ENCODE measurements around the gene SOX5.
"Not testable (repeated sequence)": the region's sequence is repeated elsewhere in the genome, so short reads cannot be mapped to it uniquely, and the experiment has no call there.

The SOX5 gene

GRCh38 chr12:23555825-23556207 is 393.7 kb downstream of the SOX5 start:
- H3K4me3 ChIP-seq (ENCODE audit: low read depth, low read length): no peak overlapping the region

GRCh38 chr12:23555180-23555824 is 394.2 kb downstream of the SOX5 start:
- no peak overlapping the region for H3K4me3 ChIP-seq (ENCODE audit: low read depth, low read length)

- H3K4me3 ChIP-seq (ENCODE audit: low read depth, low read length): no peak overlapping the region
Observed at GRCh38 chr12:23552417-23552816, 397.1 kb downstream of the SOX5 start.

GRCh38 chr12:23550753-23551152 is 398.7 kb downstream of the SOX5 start:
- H3K4me3 ChIP-seq (ENCODE audit: low read depth, low read length): no peak overlapping the region

- no peak overlapping the region for H3K4me3 ChIP-seq (ENCODE audit: low read depth, low read length)
Observed at GRCh38 chr12:23548742-23549141, 400.7 kb downstream of the SOX5 start.

GRCh38 chr12:23546756-23547155 is 402.7 kb downstream of the SOX5 start:
- no peak overlapping the region for H3K4me3 ChIP-seq (ENCODE audit: low read depth, low read length)

GRCh38 chr12:23543767-23544166 is 405.7 kb downstream of the SOX5 start:
- no peak overlapping the region for H3K4me3 ChIP-seq (ENCODE audit: low read depth, low read length)

GRCh38 chr12:23542187-23542586 is 407.3 kb downstream of the SOX5 start:
- no peak overlapping the region for H3K4me3 ChIP-seq (ENCODE audit: low read depth, low read length)

GRCh38 chr12:23540572-23540971 is 408.9 kb downstream of the SOX5 start:
- no peak overlapping the region for H3K4me3 ChIP-seq (ENCODE audit: low read depth, low read length)

GRCh38 chr12:23536293-23536692 is 413.2 kb downstream of the SOX5 start:
- H3K4me3 ChIP-seq (ENCODE audit: low read depth, low read length): no peak overlapping the region

- no peak overlapping the region for H3K4me3 ChIP-seq (ENCODE audit: low read depth, low read length)
Observed at GRCh38 chr12:23535441-23535840, 414.0 kb downstream of the SOX5 start.

GRCh38 chr12:23534196-23534595 is 415.3 kb downstream of the SOX5 start:
- H3K4me3 ChIP-seq (ENCODE audit: low read depth, low read length): no peak overlapping the region

GRCh38 chr12:23533699-23534098 is 415.8 kb downstream of the SOX5 start:
- no peak overlapping the region for H3K4me3 ChIP-seq (ENCODE audit: low read depth, low read length)

- no peak overlapping the region for H3K4me3 ChIP-seq (ENCODE audit: low read depth, low read length)
Observed at GRCh38 chr12:23533265-23533664, 416.2 kb downstream of the SOX5 start.

- H3K4me3 ChIP-seq (ENCODE audit: low read depth, low read length): no peak overlapping the region
Observed at GRCh38 chr12:23528316-23528715, 421.2 kb downstream of the SOX5 start.

GRCh38 chr12:23525450-23526072 is 423.9 kb downstream of the SOX5 start:
- no peak overlapping the region for H3K4me3 ChIP-seq (ENCODE audit: low read depth, low read length)

GRCh38 chr12:23523339-23523738 is 426.1 kb downstream of the SOX5 start:
- no peak overlapping the region for H3K4me3 ChIP-seq (ENCODE audit: low read depth, low read length)

GRCh38 chr12:23519444-23519843 is 430.0 kb downstream of the SOX5 start:
- H3K4me3 ChIP-seq (ENCODE audit: low read depth, low read length): not testable (repeated sequence)

- not testable (repeated sequence) for H3K4me3 ChIP-seq (ENCODE audit: low read depth, low read length)
Observed at GRCh38 chr12:23515785-23516184, 433.7 kb downstream of the SOX5 start.

- H3K4me3 ChIP-seq (ENCODE audit: low read depth, low read length): no peak overlapping the region
Observed at GRCh38 chr12:23510484-23510883, 439.0 kb downstream of the SOX5 start.

- H3K4me3 ChIP-seq (ENCODE audit: low read depth, low read length): not testable (repeated sequence)
Observed at GRCh38 chr12:23509832-23510231, 439.6 kb downstream of the SOX5 start.

- not testable (repeated sequence) for H3K4me3 ChIP-seq (ENCODE audit: low read depth, low read length)
Observed at GRCh38 chr12:23507785-23508184, 441.7 kb downstream of the SOX5 start.

GRCh38 chr12:23505736-23506135 is 443.7 kb downstream of the SOX5 start:
- not testable (repeated sequence) for H3K4me3 ChIP-seq (ENCODE audit: low read depth, low read length)
